Left lobe of liver (tissue), 2 donors: Measurements from ENCODE around the gene XPNPEP3. TPM values are rescaled to one million over a fixed set of nuclear protein-coding genes. Genes with fewer than 3 reads are reported as not detected.
A peak's percentile ranks its signal among the peaks of the same experiment; 100 is the strongest.

Experiments used
- ATAC-seq: fragments of 200-7000 bp; cut with Tn5 transposase; one replicate; pipeline ENCODE4 v1.9.1; 2020; ENCODE audit warnings: mild to moderate bottlenecking, moderate library complexity
- DNase-seq: peaks from one replicate; pipeline ENCODE4 v3.0.0-alpha.2; 2020; ENCODE audit warnings: low spot score
- total RNA-seq: library from RNA; stranded (reverse); gene quantifications from one replicate; pipeline ENCODE4 v1.2.1, GENCODE V29; 2021
- donor health status: DM: no; HTN: no; CAD: no; lungs with moderate emphysema.
- donor health status: DM: no; HTN: yes; CAD: no.

The XPNPEP3 gene
- total RNA-seq, 1 donor from 2014 or later = 22.0 TPM

- ATAC-seq = peak; percentile 30
- no peak for DNase-seq
Observed at GRCh38 chr22:40928657-40929056, 71.7 kb downstream of the XPNPEP3 start.

- no peak for ATAC-seq
Observed at GRCh38 chr22:40932396-40932795, 75.4 kb downstream of the XPNPEP3 start.

GRCh38 chr22:40939202-40939601, 82.3 kb downstream of the XPNPEP3 start:
- no peak for DNase-seq
- ATAC-seq = no peak

More at GRCh38 chr22:40932396-40932795, 75.4 kb downstream of the XPNPEP3 start:
- DNase-seq = no peak

GRCh38 chr22:40950962-40951794, 94.2 kb downstream of the XPNPEP3 start, which contains the start of gene RBX1:
TSS of gene RBX1 (plus strand) at chr22:40951378. CDS start at chr22:40951399, 21 bp downstream.
- DNase-seq (peak; percentile 98), ATAC-seq (peak; percentile 93)

- no peak for ATAC-seq
Observed at GRCh38 chr22:40951795-40952605, 95.1 kb downstream of the XPNPEP3 start.

GRCh38 chr22:40953471-40953870, 96.5 kb downstream of the XPNPEP3 start:
- no peak for DNase-seq
- no peak for ATAC-seq

More at GRCh38 chr22:40951795-40952605, 95.1 kb downstream of the XPNPEP3 start:
- DNase-seq = no peak

- no peak for DNase-seq
- no peak for ATAC-seq
Observed at GRCh38 chr22:40954113-40954512, 97.2 kb downstream of the XPNPEP3 start.

- DNase-seq (no peak), ATAC-seq (no peak)
Observed at GRCh38 chr22:40955571-40955970, 98.6 kb downstream of the XPNPEP3 start.

- peak; percentile 14 for DNase-seq
- ATAC-seq = no peak
Observed at GRCh38 chr22:40957601-40958000, 100.7 kb downstream of the XPNPEP3 start.

GRCh38 chr22:40958299-40958698, 101.4 kb downstream of the XPNPEP3 start:
- ATAC-seq = no peak
- DNase-seq = no peak

- ATAC-seq = no peak
- DNase-seq = no peak
Observed at GRCh38 chr22:40960145-40960544, 103.2 kb downstream of the XPNPEP3 start.

GRCh38 chr22:40965936-40966725, 109.2 kb downstream of the XPNPEP3 start:
- DNase-seq = no peak

GRCh38 chr22:40966726-40967085, 109.8 kb downstream of the XPNPEP3 start:
- ATAC-seq = no peak
- DNase-seq = no peak

More at GRCh38 chr22:40965936-40966725, 109.2 kb downstream of the XPNPEP3 start:
- no peak for ATAC-seq

- no peak for DNase-seq
- ATAC-seq = no peak
Observed at GRCh38 chr22:40967111-40967760, 110.3 kb downstream of the XPNPEP3 start.

- no peak for DNase-seq
- ATAC-seq = no peak
Observed at GRCh38 chr22:40972587-40972986, 115.6 kb downstream of the XPNPEP3 start.

GRCh38 chr22:40973144-40973543, 116.2 kb downstream of the XPNPEP3 start:
- no peak for ATAC-seq
- DNase-seq = no peak

GRCh38 chr22:40975366-40975765, 118.4 kb downstream of the XPNPEP3 start:
- no peak for ATAC-seq
- no peak for DNase-seq

- DNase-seq (no peak), ATAC-seq (no peak)
Observed at GRCh38 chr22:40976866-40977700, 120.1 kb downstream of the XPNPEP3 start.

- DNase-seq (no peak), ATAC-seq (no peak)
Observed at GRCh38 chr22:40979198-40979597, 122.2 kb downstream of the XPNPEP3 start.
